GM18499 (cell line): ENCODE measurements around the gene RHOU.

Source experiments
- ATAC-seq: cut with Tn5 transposase; IDR thresholded peaks from one replicate; pipeline ENCODE4 v1.9.1; 2021; ENCODE audit warnings: moderate number of reproducible peaks; ENCODE audit not compliant: insufficient read depth, unreplicated experiment

The RHOU gene

GRCh38 chr1:228781809-228782661, 46.8 kb downstream of the RHOU start:
- ATAC-seq, result no peak

GRCh38 chr1:228782662-228783417, 47.6 kb downstream of the RHOU start:
- no peak for ATAC-seq

- ATAC-seq, result no peak
These were observed 48.2 kb downstream of the RHOU start for GRCh38 chr1:228783418-228784040.

GRCh38 chr1:228784181-228784580, 48.9 kb downstream of the RHOU start:
- no peak for ATAC-seq

- no peak for ATAC-seq
These were observed 50.4 kb downstream of the RHOU start for GRCh38 chr1:228785366-228786330.

GRCh38 chr1:228786361-228787129, 51.3 kb downstream of the RHOU start:
- ATAC-seq, result no peak

GRCh38 chr1:228791791-228792190, 56.5 kb downstream of the RHOU start:
- ATAC-seq, result no peak

GRCh38 chr1:228792601-228793000, 57.3 kb downstream of the RHOU start:
- no peak for ATAC-seq

- ATAC-seq, result no peak
These were observed 57.8 kb downstream of the RHOU start for GRCh38 chr1:228793032-228793431.

- ATAC-seq, result no peak
These were observed 58.9 kb downstream of the RHOU start for GRCh38 chr1:228794173-228794572.

- ATAC-seq, result no peak
These were observed 59.5 kb downstream of the RHOU start for GRCh38 chr1:228794810-228795209.

- ATAC-seq, result no peak
These were observed 60.3 kb downstream of the RHOU start for GRCh38 chr1:228795596-228795995.
